HG02884 (cell line): ENCODE results near the gene DIPK1A.

Source experiments
- ATAC-seq: cut with Tn5 transposase; IDR thresholded peaks from one replicate; pipeline ENCODE4 v1.9.1; 2021; ENCODE audit warnings: mild to moderate bottlenecking, moderate library complexity; ENCODE audit not compliant: unreplicated experiment

The DIPK1A gene

DNA sequence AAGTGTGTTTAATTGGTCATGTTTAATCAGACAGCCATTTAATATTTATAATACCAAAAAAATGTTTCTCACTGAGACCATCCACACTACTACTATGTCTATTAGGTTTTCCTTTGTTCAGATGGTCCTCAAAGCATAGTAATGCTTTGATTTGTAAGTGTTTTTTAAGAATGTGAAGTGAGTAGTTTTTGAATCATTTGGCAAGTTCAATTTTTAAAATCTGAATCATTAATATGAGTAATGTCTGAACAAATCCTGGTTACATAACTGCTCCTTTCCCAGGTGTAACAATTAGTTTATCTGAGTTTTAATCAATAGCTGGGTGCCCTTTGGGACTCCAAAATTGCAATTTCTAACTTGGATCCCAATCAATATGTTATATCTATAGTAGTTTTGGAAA is 152.9 kb downstream of the DIPK1A start:
- no peak for ATAC-seq

- no peak for ATAC-seq
Measured at GRCh38 chr1:92805216-92805615, 156.0 kb downstream of the DIPK1A start.

DNA sequence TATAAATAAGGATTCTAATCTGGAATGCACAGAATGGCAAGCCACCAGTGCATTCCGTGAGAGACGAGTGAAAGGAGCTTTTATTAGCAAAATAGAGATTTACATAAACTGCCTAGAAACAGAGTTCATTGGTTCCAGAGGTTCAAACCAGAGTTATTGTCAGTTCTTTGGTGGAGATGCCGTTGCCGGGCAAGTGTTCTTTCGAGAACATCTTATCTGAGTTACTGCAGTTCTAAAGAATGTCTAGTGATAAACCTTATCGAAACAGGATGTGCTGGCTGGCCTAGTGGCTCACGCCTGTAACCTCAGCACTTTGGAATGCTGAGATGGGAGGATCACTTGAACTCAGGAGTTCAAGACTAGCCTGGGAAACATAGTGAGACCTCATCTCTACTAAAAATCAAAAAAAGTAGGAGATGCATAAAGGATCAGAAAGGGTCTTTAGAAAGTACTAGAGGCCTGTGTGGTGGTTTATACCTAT is 156.5 kb downstream of the DIPK1A start:
- ATAC-seq, result peak; percentile 76

DNA sequence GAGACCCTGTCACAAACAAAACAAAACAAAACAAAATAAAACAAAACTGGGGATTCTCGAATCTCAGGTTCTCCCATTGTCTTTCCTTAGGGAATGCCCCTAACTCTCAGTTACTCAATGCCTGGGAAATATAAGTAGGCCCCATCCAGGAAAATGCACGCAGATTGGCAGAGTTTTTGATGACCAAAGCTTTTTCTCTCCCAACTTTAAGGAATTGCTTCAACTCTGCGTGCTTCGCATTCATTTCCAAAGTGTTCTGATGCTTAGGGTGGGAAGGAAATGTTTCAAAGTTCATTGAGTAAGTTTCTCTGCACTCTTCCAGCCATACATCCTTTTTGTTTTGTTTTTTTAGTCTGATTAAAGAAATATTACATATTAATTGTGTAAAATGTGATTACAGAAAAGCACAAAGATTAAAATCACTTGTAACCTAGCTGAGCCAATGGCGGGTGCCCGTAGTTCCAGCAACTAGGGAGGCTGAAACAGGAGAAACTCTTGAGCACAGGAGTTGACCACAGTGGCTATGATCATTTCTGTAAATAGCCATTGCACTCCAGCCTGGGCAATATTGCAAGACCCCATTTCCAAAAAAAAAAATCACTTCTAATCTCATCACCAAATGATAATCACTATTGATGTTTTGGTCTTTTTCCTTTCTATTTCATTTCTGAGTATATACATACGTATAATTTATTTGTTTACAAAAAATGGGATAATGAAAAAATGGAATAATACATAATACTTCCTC is 157.9 kb downstream of the DIPK1A start:
- no peak for ATAC-seq

GRCh38 chr1:92797961-92798360 is 163.3 kb downstream of the DIPK1A start:
- ATAC-seq, result no peak

GRCh38 chr1:92797297-92797696 is 164.0 kb downstream of the DIPK1A start:
- no peak for ATAC-seq

DNA sequence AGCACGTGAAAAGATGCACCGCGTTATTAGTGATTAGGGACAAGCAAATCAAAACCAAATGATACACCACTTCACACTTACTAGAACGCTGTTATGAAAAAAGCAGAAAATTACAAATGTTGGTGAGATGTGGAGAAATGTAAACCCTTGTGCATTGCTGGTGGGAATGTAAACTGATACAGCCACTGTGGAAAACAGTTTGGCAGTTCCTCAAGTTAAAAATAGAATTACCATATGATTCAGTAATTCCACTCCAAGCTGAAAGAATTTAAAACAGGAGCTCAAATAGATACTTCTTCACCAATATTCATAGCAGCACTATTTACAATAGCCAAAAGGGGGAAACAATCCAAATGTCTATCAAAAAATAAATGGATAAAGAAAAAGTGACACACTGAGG is 166.1 kb downstream of the DIPK1A start:
- ATAC-seq, result no peak

DNA sequence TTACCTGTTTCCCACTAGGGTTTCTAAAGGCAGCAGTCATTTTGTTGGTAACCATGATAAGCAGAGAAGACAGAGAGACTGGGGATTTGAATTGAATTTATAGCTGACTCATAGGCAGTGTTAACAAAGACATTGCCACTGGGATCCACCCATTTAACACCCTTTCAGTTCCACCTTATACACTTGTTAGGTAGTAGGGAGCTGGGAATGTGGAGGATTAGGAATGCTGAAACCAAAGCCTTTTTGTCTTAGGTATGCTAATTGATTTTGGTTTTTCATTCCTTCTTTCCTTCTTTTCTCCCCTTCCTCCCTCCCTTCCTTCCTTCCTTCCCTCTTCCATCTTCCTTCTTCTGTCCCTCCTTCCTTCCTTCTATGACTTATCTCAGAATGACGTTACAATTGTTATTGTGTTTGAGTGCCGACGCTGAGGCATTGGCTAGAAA is 168.9 kb downstream of the DIPK1A start:
- no peak for ATAC-seq
